Endothelial cell of umbilical vein (primary cell): ENCODE measurements around the gene TRABD. TPM values are rescaled to one million over a fixed set of nuclear protein-coding genes. Genes with fewer than 3 reads are reported as not detected.

ENCODE experiments used
- BruUV-seq: library from RNA; stranded (reverse); fragments of 400-500 nt; replicated peaks from 2 replicates; lab custom pipeline; 2021; lab: Mats Ljungman, UMichigan
- CTCF ChIA-PET: fragments of 300-600, 350-600 bp; sonication (Branson Sonifier 250); formaldehyde crosslinking; loops from one replicate; lab custom pipeline; 2021; ENCODE audit warnings: antibody characterized with exemption, inconsistent platforms; lab: Charles Lee
- POLR2A ChIA-PET: fragments of 300-600, 350-600 bp; sonication (Branson Sonifier 250); formaldehyde crosslinking; loops from one replicate; lab custom pipeline; 2021; ENCODE audit warnings: antibody characterized with exemption, inconsistent platforms; lab: Charles Lee
- DNase-seq: peaks from one replicate; pipeline ENCODE4 v3.0.0-alpha.2; 2011; ENCODE audit warnings: low read depth, low spot score
- FAIRE-seq: peaks from 2 replicates; lab custom pipeline; 2011; peaks lifted over from hg19 to GRCh38; lab: Jason Lieb, UNC
- H2AFZ ChIP-seq: 2 replicates; pipeline ENCODE4 v1.6.0; 2012; ENCODE audit warnings: low read depth, low read length, control low read depth, inconsistent platforms
- H3K27ac ChIP-seq: 2 replicates; pipeline ENCODE4 v1.5.1; 2011; ENCODE audit warnings: low read depth, mild to moderate bottlenecking, control low read depth, low read length, moderate library complexity; ENCODE audit not compliant: insufficient read depth
- H3K27me3 ChIP-seq, 2 experiments: 2 replicates each; pipeline versions ENCODE4 v1.6.0 to v1.6.1; 2011; ENCODE audit warnings: low read length in 2 of 2, mixed read lengths in 1 of 2; ENCODE audit not compliant: control insufficient read depth in 2 of 2, insufficient read depth in 2 of 2
- H3K36me3 ChIP-seq, 2 experiments: 2 replicates in 1 of 2; 3 replicates in 1 of 2; pipeline ENCODE4 v1.5.1; 2011; ENCODE audit warnings: low read length in 2 of 2, mild to moderate bottlenecking in 1 of 2, moderate library complexity in 1 of 2; ENCODE audit not compliant: control insufficient read depth in 2 of 2, insufficient read depth in 2 of 2; ENCODE audit errors: extremely low read depth in 1 of 2
- H3K4me1 ChIP-seq: 3 replicates; pipeline ENCODE4 v1.5.1; 2011; ENCODE audit warnings: mild to moderate bottlenecking, low read length; ENCODE audit not compliant: control insufficient read depth, insufficient read depth; ENCODE audit errors: extremely low read depth
- H3K4me2 ChIP-seq: 2 replicates; pipeline ENCODE4 v1.6.1; 2011; ENCODE audit warnings: low read length, control low read depth, mixed read lengths; ENCODE audit not compliant: insufficient read depth
- H3K4me3 ChIP-seq, 3 experiments: fragments of 200-600 bp in 1 of 3; sonication (generic), shearing (Covaris generic) in 1 of 3; replicated peaks in 1 of 3; 2 replicates each; pipeline ENCODE4 v1.5.1; 2011 to 2016; ENCODE audit warnings: control low read depth in 3 of 3, low read length in 3 of 3, mild to moderate bottlenecking in 2 of 3, inconsistent platforms in 1 of 3, low read depth in 1 of 3, moderate library complexity in 1 of 3; ENCODE audit not compliant: insufficient read depth in 1 of 3
- H3K79me2 ChIP-seq: 2 replicates; pipeline ENCODE4 v1.6.0; 2012; ENCODE audit warnings: low read length, inconsistent platforms; ENCODE audit not compliant: control insufficient read depth, insufficient read depth
- H3K9ac ChIP-seq: replicated peaks from 2 replicates; pipeline ENCODE3; 2011; ENCODE audit warnings: low read length, control low read depth; ENCODE audit not compliant: insufficient read depth; ENCODE audit errors: extremely low read depth
- H3K9me1 ChIP-seq: replicated peaks from 3 replicates; pipeline ENCODE4 v1.6.0; 2011; ENCODE audit warnings: mild to moderate bottlenecking, low read length; ENCODE audit not compliant: control insufficient read depth, insufficient read depth; ENCODE audit errors: extremely low read depth
- H3K9me3 ChIP-seq: replicated peaks from 2 replicates; pipeline ENCODE4 v1.5.1; 2012; ENCODE audit warnings: low read length, inconsistent platforms; ENCODE audit not compliant: control insufficient read depth, insufficient read depth
- H4K20me1 ChIP-seq: replicated peaks from 2 replicates; pipeline ENCODE3; 2011; ENCODE audit warnings: mild to moderate bottlenecking, low read length; ENCODE audit not compliant: control insufficient read depth, insufficient read depth; ENCODE audit errors: extremely low read depth
- CTCF ChIP-seq, 2 donors: IDR thresholded peaks; 1 replicate in 1 of 2; 2 replicates in 1 of 2; pipeline ENCODE4 v1.5.1; 2011; ENCODE audit warnings: low read length in 2 of 2, mild to moderate bottlenecking in 2 of 2, moderate library complexity in 2 of 2, control low read depth in 1 of 2, inconsistent platforms in 1 of 2, low read depth in 1 of 2; ENCODE audit not compliant: insufficient read depth in 1 of 2; ENCODE audit errors: extremely low read depth in 1 of 2
- EZH2 ChIP-seq: IDR thresholded peaks from 2 replicates; pipeline ENCODE4 v1.6.1; 2012; ENCODE audit warnings: borderline replicate concordance, low read depth, mild to moderate bottlenecking, moderate library complexity, low read length, inconsistent platforms; ENCODE audit not compliant: severe bottlenecking
- FOS ChIP-seq: IDR thresholded peaks from 2 replicates; pipeline ENCODE4 v1.6.1; 2011; ENCODE audit warnings: mild to moderate bottlenecking, low read length, moderate library complexity, borderline replicate concordance; ENCODE audit not compliant: insufficient read depth
- GATA2 ChIP-seq: IDR thresholded peaks from 2 replicates; pipeline ENCODE4 v1.7.0; 2011; ENCODE audit warnings: low read depth, mild to moderate bottlenecking, moderate library complexity, mixed read lengths, low read length; ENCODE audit not compliant: insufficient read length, insufficient read depth
- JUN ChIP-seq: IDR thresholded peaks from 2 replicates; pipeline ENCODE4 v1.6.1; 2011; ENCODE audit warnings: borderline replicate concordance, low read depth; ENCODE audit not compliant: insufficient read length, insufficient read depth
- MAX ChIP-seq: IDR thresholded peaks from 2 replicates; pipeline ENCODE4 v1.6.1; 2011; ENCODE audit not compliant: insufficient read depth, insufficient read length
- MYC ChIP-seq: IDR thresholded peaks from one replicate; pipeline ENCODE4 v1.6.1; 2011; ENCODE audit warnings: mild to moderate bottlenecking, low read depth, low read length
- POLR2A ChIP-seq: IDR thresholded peaks from 2 replicates; pipeline ENCODE4 v1.6.1; 2012; ENCODE audit warnings: low read depth, mild to moderate bottlenecking, control low read depth, low read length
- POLR2AphosphoS5 ChIP-seq: IDR thresholded peaks from 2 replicates; pipeline ENCODE4 v1.6.1; 2012; ENCODE audit warnings: low read depth, mild to moderate bottlenecking, control low read depth, low read length, moderate library complexity; ENCODE audit not compliant: insufficient read depth
- dilution Hi-C: fragments of 300-500 bp; cut with MboI; formaldehyde crosslinking; loops from one replicate; pipeline ENCODE4 v1.15.0; 2019; ENCODE audit warnings: low sequenced_read_pairs; ENCODE audit not compliant: extremely low pct_ligation_motif_present
- intact Hi-C: fragments of 100-400 bp; cut with micrococcal nuclease; formaldehyde crosslinking; loops from one replicate; pipeline ENCODE4 v1.10.0; 2022
- polyA plus RNA-seq, 4 experiments: library from polyadenylated mRNA; depleted of rRNA in 3 of 4; stranded (reverse) in 3 of 4; unstranded in 1 of 4; fragments of >200 nt; gene quantifications; 2 replicates each; pipeline versions ENCODE4 v1.2.1 to v1.2.3, GENCODE V29; 2011 to 2012; ENCODE audit warnings: missing spikeins in 1 of 4
- total RNA-seq: library from RNA; stranded (reverse); gene quantifications from 2 replicates; pipeline ENCODE4 v1.2.3, GENCODE V29; 2021

Gene TRABD
- total and polyA plus RNA-seq, 2 donors (not counting 3 experiments of a cell fraction or from before 2014, with no cell fraction given) = 46.8 to 48.4 TPM

DNA sequence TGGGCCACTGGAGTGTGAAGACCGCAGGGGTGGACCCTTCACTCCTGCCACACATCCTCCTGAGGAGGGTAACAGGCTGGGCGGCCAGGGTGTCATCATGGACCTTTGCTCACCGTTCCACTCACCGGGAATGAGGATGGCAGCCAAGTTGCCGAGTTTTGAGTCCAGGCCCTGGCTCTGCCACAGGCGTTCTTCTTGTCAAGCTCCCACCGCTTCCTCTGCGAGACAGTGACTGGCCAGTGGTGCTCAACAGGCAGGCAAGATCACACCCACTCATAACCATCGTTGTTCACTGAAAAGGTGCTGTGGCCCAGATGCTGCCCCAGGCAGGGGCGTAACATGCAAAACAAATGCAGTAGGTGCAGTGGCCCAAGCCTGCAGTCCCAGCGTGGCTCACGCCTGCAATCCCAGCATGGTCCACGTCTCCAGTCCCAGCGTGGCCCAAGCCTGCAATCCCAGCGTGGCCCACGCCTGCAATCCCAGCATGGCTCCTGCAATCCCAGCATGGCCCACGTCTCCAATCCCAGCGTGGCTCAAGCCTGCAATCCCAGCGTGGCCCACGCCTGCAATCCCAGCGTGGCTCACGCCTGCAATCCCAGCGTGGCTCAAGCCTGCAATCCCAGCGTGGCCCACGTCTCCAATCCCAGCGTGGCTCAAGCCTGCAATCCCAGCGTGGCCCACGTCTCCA is 20.1 kb upstream of the TRABD start:
- Histone ChIP-seq H2AFZ (no peak overlapping the region), H3K4me3 (no peak overlapping the region), H3K9me1 (no peaks in the 10 kb centered on the region), H3K36me3 (peaks cover 0 to 15% of the 10 kb centered on the region in 2 experiments), H3K9me3 (no peaks in the 10 kb centered on the region), H3K27me3 (no peaks in the 10 kb centered on the region), H3K4me1 (no peaks in the 10 kb centered on the region), H3K9ac (no peak overlapping the region), H4K20me1 (no peaks in the 10 kb centered on the region), H3K79me2 (no peaks in the 10 kb centered on the region), H3K27ac (no peak overlapping the region), H3K4me2 (no peak overlapping the region)
- no TSS peak for BruUV-seq
- FAIRE-seq (no peak), DNase-seq (no peak)
- intact Hi-C loops = no loop called here
- ChIA-PET POLR2A (no interaction called here), CTCF (interaction anchor here (0.6 to 1.4 kb wide), 2 partner anchors 11 to 17 kb away, joined by 3 read pairs; no protein-coding TSS in a partner anchor)
- dilution Hi-C loops = no loop called here
- TF ChIP-seq MAX = no peak
- no peak for TF ChIP-seq EZH2
- no peak for TF ChIP-seq GATA2
- TF ChIP-seq MYC = no peak
- TF ChIP-seq POLR2A = no peak
- TF ChIP-seq POLR2AphosphoS5 = no peak
- no peak for TF ChIP-seq FOS
- no peak for TF ChIP-seq CTCF (IDR thresholded peaks at IDR 0.05; ENCODE audit: extremely low read depth in 1 of 2, insufficient read depth in 1 of 2, low read depth in 1 of 2, low read length in 2 of 2)
- no peak for TF ChIP-seq JUN
